Activated naive CD8-positive, alpha-beta T cell treated with anti-CD3 and anti-CD28 coated beads, Interleukin-2, amount 10 ng/mL, durations not matched to agents 7 days and 5 days (primary cell): Measurements from ENCODE around the gene ROCK2. TPM values are rescaled to one million over a fixed set of nuclear protein-coding genes. Genes with fewer than 3 reads are reported as not detected.

ENCODE experiments used
- ATAC-seq: fragments of 150-1000 bp; cut with Tn5 transposase; one replicate; pipeline ENCODE4 v1.10.0; 2021; ENCODE audit warnings: low read depth, moderate library complexity
- POLR2A ChIA-PET: fragments of 350-600 bp; sonication (Branson Sonifier 250); formaldehyde crosslinking; loops from one replicate; lab custom pipeline; 2021; ENCODE audit warnings: antibody characterized with exemption; lab: Charles Lee
- DNase-seq: peaks from one replicate; pipeline ENCODE4 v3.0.0; 2021
- H3K27ac Mint-ChIP-seq: one replicate; pipeline ENCODE4 v1.8.0; 2022; ENCODE audit warnings: mild to moderate bottlenecking, mixed read lengths
- H3K27me3 Mint-ChIP-seq: one replicate; pipeline ENCODE4 v1.8.0; 2022; ENCODE audit warnings: mild to moderate bottlenecking, moderate library complexity, mixed read lengths
- H3K36me3 Mint-ChIP-seq: one replicate; pipeline ENCODE4 v1.8.0; 2021; ENCODE audit warnings: mild to moderate bottlenecking, mixed read lengths
- H3K4me1 Mint-ChIP-seq: one replicate; pipeline ENCODE4 v1.8.0; 2021; ENCODE audit warnings: mixed read lengths
- H3K4me3 Mint-ChIP-seq: one replicate; pipeline ENCODE4 v1.8.0; 2022; ENCODE audit warnings: mild to moderate bottlenecking, moderate library complexity, mixed read lengths
- H3K9me3 Mint-ChIP-seq: one replicate; pipeline ENCODE4 v1.8.0; 2021; ENCODE audit warnings: mixed read lengths
- total RNA-seq, 2 experiments: library from RNA; stranded (reverse); gene quantifications; one replicate each; pipeline ENCODE4 v1.2.3, GENCODE V29; 2021

The ROCK2 gene
- total RNA-seq, 2 experiments from 2014 or later, result 14.6 to 15.3 TPM

DNA sequence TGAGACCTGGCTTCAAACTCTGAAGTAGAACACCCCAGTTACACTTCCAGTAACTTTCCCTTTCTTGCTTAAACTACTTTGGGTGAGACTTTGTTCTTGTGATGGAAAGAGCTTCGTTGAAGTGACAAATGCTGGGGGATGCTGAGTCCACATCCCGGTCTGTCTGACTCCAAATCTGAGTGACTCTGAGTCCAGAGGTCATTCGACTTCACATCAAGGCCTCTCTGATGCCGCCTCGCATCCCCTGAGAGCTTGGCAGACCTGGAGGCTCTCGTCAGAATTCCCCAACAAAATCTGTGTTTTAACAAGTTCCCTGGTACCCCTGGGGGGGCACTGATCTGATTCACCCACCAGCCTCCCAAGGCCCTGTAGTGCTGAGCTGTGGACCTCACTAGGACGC lies 31.6 kb upstream of the ROCK2 start:
- Mint-ChIP-seq H3K36me3 (no peaks in the 10 kb centered on the region), H3K4me3 (no peak overlapping the region), H3K27me3 (peaks cover 4% of the 10 kb centered on the region), H3K4me1 (no peaks in the 10 kb centered on the region), H3K27ac (no peak overlapping the region), H3K9me3 (no peaks in the 10 kb centered on the region)
- POLR2A ChIA-PET, result no interaction called here
- DNase-seq (no peak), ATAC-seq (no peak)

- no peak overlapping the region for H3K27ac Mint-ChIP-seq
- H3K4me1 Mint-ChIP-seq, result no peaks in the 10 kb centered on the region
- POLR2A ChIA-PET, result no interaction called here
- no peaks in the 10 kb centered on the region for H3K9me3 Mint-ChIP-seq
- ATAC-seq, result no peak
- peaks cover 4% of the 10 kb centered on the region for H3K27me3 Mint-ChIP-seq
- DNase-seq, result no peak
- H3K36me3 Mint-ChIP-seq, result no peaks in the 10 kb centered on the region
- H3K4me3 Mint-ChIP-seq, result no peak overlapping the region
Measured at GRCh38 chr2:11375689-11376027, 31.2 kb upstream of the ROCK2 start.

DNA sequence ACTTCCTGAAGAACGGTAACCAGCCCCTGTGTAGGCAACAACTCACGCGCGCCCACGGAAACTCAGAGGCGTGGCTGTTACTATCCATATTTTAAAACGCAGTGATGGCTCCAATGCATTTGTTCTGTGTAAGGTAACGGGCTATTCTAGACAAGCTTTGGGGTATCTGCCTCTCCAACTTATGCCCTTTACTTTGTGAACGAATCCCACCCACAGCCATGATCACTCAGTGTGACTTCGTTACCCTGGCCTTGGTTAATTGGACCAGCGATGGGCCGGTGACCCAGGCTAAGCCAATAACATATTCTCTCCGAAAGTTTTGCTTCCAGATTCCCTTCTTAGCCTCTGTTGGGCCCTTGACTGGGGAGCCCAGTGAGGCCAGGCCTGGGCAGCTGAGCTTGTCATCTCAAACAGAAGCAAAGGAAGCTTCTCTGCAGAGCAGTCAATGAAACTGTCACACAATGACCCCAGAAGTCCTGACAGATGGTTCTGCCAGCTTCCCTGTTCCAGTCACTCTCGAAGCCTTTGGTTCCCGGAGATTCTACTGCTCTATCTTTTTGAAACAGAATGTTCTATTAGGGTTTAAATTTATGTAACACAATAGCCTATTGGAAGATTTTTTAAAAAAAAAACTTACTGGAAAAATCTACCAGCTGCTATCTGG lies 30.7 kb upstream of the ROCK2 start:
- no peak overlapping the region for H3K4me3 Mint-ChIP-seq
- peaks cover 4% of the 10 kb centered on the region for H3K27me3 Mint-ChIP-seq
- H3K9me3 Mint-ChIP-seq, result no peaks in the 10 kb centered on the region
- no peaks in the 10 kb centered on the region for H3K36me3 Mint-ChIP-seq
- ATAC-seq (no peak), DNase-seq (no peak)
- no peaks in the 10 kb centered on the region for H3K4me1 Mint-ChIP-seq
- H3K27ac Mint-ChIP-seq, result no peak overlapping the region
- POLR2A ChIA-PET, result no interaction called here

GRCh38 chr2:11373096-11373495 lies 28.7 kb upstream of the ROCK2 start:
- Mint-ChIP-seq H3K9me3 (no peaks in the 10 kb centered on the region), H3K27me3 (peaks cover 4% of the 10 kb centered on the region), H3K4me3 (no peak overlapping the region), H3K27ac (no peak overlapping the region), H3K4me1 (no peaks in the 10 kb centered on the region), H3K36me3 (no peaks in the 10 kb centered on the region)
- no peak for DNase-seq
- POLR2A ChIA-PET, result no interaction called here
- ATAC-seq, result no peak

- no peak overlapping the region for H3K4me3 Mint-ChIP-seq
- no peaks in the 10 kb centered on the region for H3K9me3 Mint-ChIP-seq
- no peak overlapping the region for H3K27ac Mint-ChIP-seq
- POLR2A ChIA-PET, result no interaction called here
- H3K36me3 Mint-ChIP-seq, result no peaks in the 10 kb centered on the region
- H3K4me1 Mint-ChIP-seq, result no peaks in the 10 kb centered on the region
- no peak for DNase-seq
- no peak for ATAC-seq
- peaks cover 5% of the 10 kb centered on the region for H3K27me3 Mint-ChIP-seq
Measured at GRCh38 chr2:11371092-11371937, 26.9 kb upstream of the ROCK2 start.

GRCh38 chr2:11370377-11371091 lies 26.1 kb upstream of the ROCK2 start:
- no peak overlapping the region for H3K27ac Mint-ChIP-seq
- H3K4me1 Mint-ChIP-seq, result no peaks in the 10 kb centered on the region
- POLR2A ChIA-PET, result no interaction called here
- no peaks in the 10 kb centered on the region for H3K9me3 Mint-ChIP-seq
- no peak overlapping the region for H3K4me3 Mint-ChIP-seq
- ATAC-seq (no peak), DNase-seq (no peak)
- H3K27me3 Mint-ChIP-seq, result peaks cover 5% of the 10 kb centered on the region
- H3K36me3 Mint-ChIP-seq, result no peaks in the 10 kb centered on the region

GRCh38 chr2:11368059-11368572 lies 23.7 kb upstream of the ROCK2 start:
- POLR2A ChIA-PET, result no interaction called here
- no peak overlapping the region for H3K27ac Mint-ChIP-seq
- DNase-seq (no peak), ATAC-seq (no peak)
- H3K36me3 Mint-ChIP-seq, result no peaks in the 10 kb centered on the region
- H3K4me1 Mint-ChIP-seq, result no peaks in the 10 kb centered on the region
- H3K9me3 Mint-ChIP-seq, result no peaks in the 10 kb centered on the region
- no peak overlapping the region for H3K4me3 Mint-ChIP-seq
- H3K27me3 Mint-ChIP-seq, result peaks cover 6% of the 10 kb centered on the region

DNA sequence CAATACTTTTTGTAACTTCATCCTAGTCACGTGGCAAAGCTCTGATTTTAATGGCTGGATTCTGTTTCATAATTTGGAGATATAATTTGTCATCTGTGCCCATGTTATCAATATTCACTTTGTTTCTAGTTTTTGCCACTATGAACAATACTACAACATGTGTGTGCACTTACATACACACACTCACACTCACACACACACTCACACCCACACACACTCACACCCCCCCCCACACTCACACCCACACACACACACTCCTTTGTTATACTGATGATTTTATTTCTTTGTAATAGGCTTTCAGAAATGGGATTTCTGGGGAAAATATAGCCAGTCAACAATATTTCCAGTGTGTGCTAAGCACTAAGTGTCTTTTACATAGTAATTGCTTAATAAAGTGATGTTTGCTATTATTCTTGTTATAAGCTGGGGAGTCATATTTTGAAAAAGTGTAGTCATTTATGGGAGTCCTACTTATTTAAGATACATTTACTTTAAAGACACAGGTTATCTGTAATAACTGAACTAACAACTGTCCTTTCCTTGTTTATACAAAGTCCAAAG lies 22.8 kb upstream of the ROCK2 start:
- Mint-ChIP-seq H3K27me3 (peaks cover 8% of the 10 kb centered on the region), H3K4me3 (no peak overlapping the region), H3K36me3 (no peaks in the 10 kb centered on the region), H3K27ac (no peak overlapping the region), H3K4me1 (no peaks in the 10 kb centered on the region), H3K9me3 (no peaks in the 10 kb centered on the region)
- DNase-seq (no peak), ATAC-seq (no peak)
- POLR2A ChIA-PET, result no interaction called here

- no peaks in the 10 kb centered on the region for H3K4me1 Mint-ChIP-seq
- H3K36me3 Mint-ChIP-seq, result no peaks in the 10 kb centered on the region
- DNase-seq (no peak), ATAC-seq (no peak)
- no peaks in the 10 kb centered on the region for H3K9me3 Mint-ChIP-seq
- no peak overlapping the region for H3K27ac Mint-ChIP-seq
- POLR2A ChIA-PET, result no interaction called here
- no peak overlapping the region for H3K4me3 Mint-ChIP-seq
- H3K27me3 Mint-ChIP-seq, result peaks cover 5% of the 10 kb centered on the region
Measured at GRCh38 chr2:11366326-11366741, 21.9 kb upstream of the ROCK2 start.

DNA sequence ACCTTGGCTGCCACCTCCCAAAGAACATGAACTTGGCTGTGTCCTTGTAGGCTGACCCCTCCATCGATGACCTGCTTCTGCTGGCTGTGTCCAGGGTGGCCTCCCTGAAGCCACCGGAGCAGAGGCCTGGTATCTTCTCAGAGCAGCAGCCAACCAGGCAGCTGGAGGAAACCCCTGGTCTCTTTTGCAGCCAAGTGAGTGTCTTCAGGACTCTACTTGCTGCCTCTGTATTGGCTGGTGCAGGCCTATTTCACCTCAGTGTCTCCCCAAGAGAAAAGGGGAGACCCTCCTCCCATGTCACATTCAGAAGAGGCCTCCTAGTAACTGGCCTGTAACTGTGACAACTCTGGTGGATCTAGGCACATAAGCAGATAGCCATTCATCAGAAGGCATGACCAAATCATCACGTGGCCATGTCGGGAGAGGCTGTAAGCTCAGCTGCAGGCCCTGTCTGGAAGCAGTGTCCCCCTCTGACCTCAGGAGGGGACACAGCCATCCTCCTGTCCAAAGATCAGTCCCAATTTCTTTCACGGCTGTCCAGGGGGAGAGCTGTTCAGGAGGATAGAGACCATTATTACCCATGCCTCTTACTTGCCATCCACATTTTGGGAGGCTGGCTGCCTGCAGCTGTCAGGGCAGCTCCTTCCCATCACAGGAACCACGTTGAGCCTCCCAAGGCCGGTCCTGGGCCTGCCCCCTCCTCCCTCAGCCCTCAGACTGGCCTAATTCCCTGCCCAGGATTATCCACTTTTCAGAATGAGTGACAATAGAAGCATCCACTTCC lies 20.9 kb upstream of the ROCK2 start:
- no peaks in the 10 kb centered on the region for H3K9me3 Mint-ChIP-seq
- H3K4me1 Mint-ChIP-seq, result no peaks in the 10 kb centered on the region
- ATAC-seq, result no peak
- no peak overlapping the region for H3K4me3 Mint-ChIP-seq
- POLR2A ChIA-PET, result no interaction called here
- DNase-seq, result no peak
- no peak overlapping the region for H3K27ac Mint-ChIP-seq
- no peaks in the 10 kb centered on the region for H3K36me3 Mint-ChIP-seq
- H3K27me3 Mint-ChIP-seq, result peaks cover 5% of the 10 kb centered on the region

DNA sequence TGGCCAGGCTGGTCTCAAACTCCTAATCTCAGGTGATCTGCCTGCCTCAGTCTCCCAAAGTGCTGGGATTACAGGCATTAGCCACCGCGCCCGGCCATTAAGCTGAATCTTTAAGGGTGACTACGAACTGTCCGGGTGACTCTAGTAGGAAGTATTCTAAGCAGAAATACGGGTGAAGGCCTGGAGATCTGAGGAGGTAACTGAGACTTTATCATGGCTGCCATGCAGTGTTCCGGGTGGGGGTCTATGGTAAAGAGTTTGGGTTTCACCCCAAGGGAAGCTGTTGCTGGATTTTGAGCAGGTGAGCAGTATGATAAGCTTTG lies 20.1 kb upstream of the ROCK2 start:
- Mint-ChIP-seq H3K36me3 (no peaks in the 10 kb centered on the region), H3K4me1 (no peaks in the 10 kb centered on the region), H3K9me3 (no peaks in the 10 kb centered on the region), H3K27me3 (peaks cover 5% of the 10 kb centered on the region), H3K27ac (no peak overlapping the region), H3K4me3 (no peak overlapping the region)
- POLR2A ChIA-PET, result no interaction called here
- ATAC-seq, result no peak
- no peak for DNase-seq

GRCh38 chr2:11363868-11364564 lies 19.6 kb upstream of the ROCK2 start:
- Mint-ChIP-seq H3K27ac (no peak overlapping the region), H3K9me3 (no peaks in the 10 kb centered on the region), H3K27me3 (peaks cover 5% of the 10 kb centered on the region), H3K4me3 (no peak overlapping the region), H3K4me1 (no peaks in the 10 kb centered on the region), H3K36me3 (no peaks in the 10 kb centered on the region)
- ATAC-seq, result no peak
- no peak for DNase-seq
- POLR2A ChIA-PET, result no interaction called here
